ENCODE data around the gene TTN.

The TTN gene

DNA sequence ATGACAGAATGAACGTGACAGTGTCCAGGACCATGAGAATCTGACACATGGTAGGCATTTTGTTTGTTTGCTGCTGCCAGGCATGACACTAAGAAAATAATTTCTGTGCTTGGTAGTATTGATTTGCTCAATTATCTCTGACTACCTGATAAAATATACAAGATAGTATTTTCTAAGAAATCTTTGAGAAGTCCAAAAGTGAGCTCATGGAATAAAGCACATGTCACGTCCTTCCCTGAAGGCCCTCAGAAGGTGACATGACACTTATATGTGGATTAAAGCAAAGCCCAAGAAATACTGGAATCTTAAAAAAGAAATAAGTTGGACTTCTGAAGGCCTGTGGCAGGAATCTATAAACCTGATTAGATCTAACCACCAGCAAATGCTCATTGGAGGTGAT, 3.8 kb upstream of the TTN start:
- Histone ChIP-seq H3K27me3 (ENCODE audit: control insufficient read depth in 1 of 2, insufficient read depth in 2 of 2, low read length in 2 of 2) (no peaks in the 10 kb centered on the region), H3K9me3 (ENCODE audit: low read length) (no peaks in the 10 kb centered on the region), H3K4me1 (ENCODE audit: insufficient read depth, low read length) (no peaks in the 10 kb centered on the region), H3K9ac (ENCODE audit: low read length) (no peak overlapping the region), H3K27ac (ENCODE audit: low read depth, low read length) (no peak overlapping the region), H3K4me3 (ENCODE audit: low read depth in 1 of 2, low read length in 2 of 2) (no peak overlapping the region), H3K36me3 (ENCODE audit: insufficient read depth, low read length) (no peaks in the 10 kb centered on the region)

DNA sequence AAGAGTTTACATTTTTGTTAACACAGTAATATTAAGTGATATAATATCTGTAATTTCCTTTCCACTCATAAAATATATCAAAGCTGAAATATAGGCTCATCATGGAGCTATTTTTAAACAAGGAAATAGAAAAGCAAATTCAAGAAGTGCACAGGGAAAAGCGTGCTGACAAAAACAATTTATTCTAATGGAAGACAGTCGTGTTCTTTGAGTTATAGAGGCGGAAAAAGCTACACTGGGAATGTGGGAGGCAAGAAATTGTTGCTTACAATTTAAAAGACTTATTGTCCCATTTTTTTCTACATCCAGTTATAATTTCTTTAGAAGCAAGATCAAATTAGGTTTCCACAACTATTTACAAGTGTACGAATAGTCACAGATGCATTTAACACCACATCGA, 3.2 kb upstream of the TTN start:
- H3K27ac ChIP-seq (ENCODE audit: low read depth, low read length), result no peak overlapping the region
- no peaks in the 10 kb centered on the region for H3K27me3 ChIP-seq (ENCODE audit: control insufficient read depth in 1 of 2, insufficient read depth in 2 of 2, low read length in 2 of 2)
- no peaks in the 10 kb centered on the region for H3K9me3 ChIP-seq (ENCODE audit: low read length)
- no peaks in the 10 kb centered on the region for H3K36me3 ChIP-seq (ENCODE audit: insufficient read depth, low read length)
- H3K4me3 ChIP-seq (ENCODE audit: low read depth in 1 of 2, low read length in 2 of 2), result no peak overlapping the region
- no peaks in the 10 kb centered on the region for H3K4me1 ChIP-seq (ENCODE audit: insufficient read depth, low read length)
- no peak overlapping the region for H3K9ac ChIP-seq (ENCODE audit: low read length)

DNA sequence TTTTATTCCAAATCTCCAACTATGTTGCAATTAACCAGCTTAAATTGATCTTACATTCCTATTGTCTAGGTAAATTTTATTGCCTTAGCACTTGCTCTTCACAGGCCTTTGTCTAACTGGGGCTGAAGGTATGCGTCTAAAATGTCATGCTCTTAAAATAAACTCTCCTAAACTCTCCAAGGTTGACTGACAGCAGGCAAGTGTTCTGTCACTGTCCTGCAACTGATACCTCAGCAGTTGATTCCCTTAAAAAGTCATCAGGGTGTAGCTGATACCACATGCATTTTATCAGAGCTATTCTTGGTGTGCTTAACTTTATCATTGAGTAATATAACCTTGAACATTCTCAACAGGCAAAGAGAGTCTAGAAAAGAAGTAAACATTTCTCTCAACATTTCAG, 680 bp downstream of the TTN start:
- H3K27me3 ChIP-seq (ENCODE audit: control insufficient read depth in 1 of 2, insufficient read depth in 2 of 2, low read length in 2 of 2), result no peaks in the 10 kb centered on the region
- no peak overlapping the region for H3K9ac ChIP-seq (ENCODE audit: low read length)
- no peaks in the 10 kb centered on the region for H3K36me3 ChIP-seq (ENCODE audit: insufficient read depth, low read length)
- no peaks in the 10 kb centered on the region for H3K9me3 ChIP-seq (ENCODE audit: low read length)
- no peak overlapping the region for H3K4me3 ChIP-seq (ENCODE audit: low read depth in 1 of 2, low read length in 2 of 2)
- H3K4me1 ChIP-seq (ENCODE audit: insufficient read depth, low read length), result no peaks in the 10 kb centered on the region
- H3K27ac ChIP-seq (ENCODE audit: low read depth, low read length), result no peak overlapping the region

DNA sequence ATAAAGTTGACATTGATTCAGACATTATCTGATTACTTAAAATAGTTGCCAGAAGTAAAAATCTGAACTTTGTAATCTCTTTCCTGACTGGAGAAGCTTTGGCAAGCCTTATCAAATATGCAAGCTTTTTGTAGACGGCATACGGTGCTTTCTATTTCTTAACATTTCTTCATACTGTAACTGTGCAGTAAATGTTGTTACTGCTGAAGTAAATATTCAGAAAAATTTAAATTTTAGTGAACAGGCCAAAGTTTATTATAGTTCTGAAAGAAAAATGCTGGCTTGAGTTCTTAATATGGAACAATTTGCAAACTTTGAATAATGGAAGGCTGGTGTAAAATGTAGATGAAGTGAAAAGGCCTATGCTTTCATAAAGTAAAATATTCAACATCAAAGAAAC, 1.8 kb downstream of the TTN start:
- H3K27me3 ChIP-seq (ENCODE audit: control insufficient read depth in 1 of 2, insufficient read depth in 2 of 2, low read length in 2 of 2), result no peaks in the 10 kb centered on the region
- H3K36me3 ChIP-seq (ENCODE audit: insufficient read depth, low read length), result no peaks in the 10 kb centered on the region
- H3K4me1 ChIP-seq (ENCODE audit: insufficient read depth, low read length), result no peaks in the 10 kb centered on the region
- no peaks in the 10 kb centered on the region for H3K9me3 ChIP-seq (ENCODE audit: low read length)
- no peak overlapping the region for H3K4me3 ChIP-seq (ENCODE audit: low read depth in 1 of 2, low read length in 2 of 2)
- H3K27ac ChIP-seq (ENCODE audit: low read depth, low read length), result no peak overlapping the region
- no peak overlapping the region for H3K9ac ChIP-seq (ENCODE audit: low read length)

DNA sequence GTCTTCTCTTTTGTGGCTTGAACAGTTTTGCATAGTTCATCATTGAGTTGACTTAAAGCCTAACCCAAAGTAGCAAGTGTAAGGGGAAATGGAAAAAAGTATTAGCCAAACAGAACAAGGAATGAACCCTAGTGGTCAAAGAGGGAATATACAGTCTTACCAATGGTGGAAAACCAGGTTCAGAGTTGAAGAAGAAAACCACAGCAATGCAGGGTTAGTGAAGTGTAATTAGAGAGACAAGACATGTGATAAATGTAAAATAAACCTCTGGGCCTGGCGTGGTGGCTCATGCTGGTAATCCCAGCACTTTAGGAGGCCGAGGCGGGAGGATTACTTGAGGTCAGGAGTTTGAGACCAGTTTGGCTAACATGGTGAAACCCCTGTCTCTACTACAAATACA, 2.4 kb downstream of the TTN start:
- Histone ChIP-seq H3K4me1 (ENCODE audit: insufficient read depth, low read length) (no peaks in the 10 kb centered on the region), H3K9ac (ENCODE audit: low read length) (no peak overlapping the region), H3K36me3 (ENCODE audit: insufficient read depth, low read length) (no peaks in the 10 kb centered on the region), H3K9me3 (ENCODE audit: low read length) (no peaks in the 10 kb centered on the region), H3K27ac (ENCODE audit: low read depth, low read length) (no peak overlapping the region), H3K4me3 (ENCODE audit: low read depth in 1 of 2, low read length in 2 of 2) (no peak overlapping the region), H3K27me3 (ENCODE audit: control insufficient read depth in 1 of 2, insufficient read depth in 2 of 2, low read length in 2 of 2) (no peaks in the 10 kb centered on the region)

DNA sequence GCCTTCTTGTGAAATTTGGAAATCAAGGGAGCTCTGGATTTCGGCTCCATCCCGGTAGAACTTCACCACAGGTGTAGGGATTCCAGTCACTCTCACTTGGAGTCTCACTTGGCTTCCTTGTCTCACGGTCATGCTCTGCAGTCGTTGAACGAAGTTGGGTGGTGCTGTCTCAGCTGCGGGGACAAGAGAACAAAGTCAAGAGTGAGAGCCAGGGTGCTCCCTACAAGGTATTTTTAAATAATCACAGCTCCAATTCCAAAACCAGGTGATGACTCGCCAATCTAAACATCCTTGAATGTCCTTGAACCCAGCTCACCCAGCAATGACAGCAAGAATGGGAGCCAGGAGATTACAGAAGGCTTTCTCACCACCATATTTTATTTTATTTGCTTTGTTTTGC, 6.7 kb downstream of the TTN start:
- H3K4me3 ChIP-seq (ENCODE audit: low read depth in 1 of 2, low read length in 2 of 2), result no peak overlapping the region

DNA sequence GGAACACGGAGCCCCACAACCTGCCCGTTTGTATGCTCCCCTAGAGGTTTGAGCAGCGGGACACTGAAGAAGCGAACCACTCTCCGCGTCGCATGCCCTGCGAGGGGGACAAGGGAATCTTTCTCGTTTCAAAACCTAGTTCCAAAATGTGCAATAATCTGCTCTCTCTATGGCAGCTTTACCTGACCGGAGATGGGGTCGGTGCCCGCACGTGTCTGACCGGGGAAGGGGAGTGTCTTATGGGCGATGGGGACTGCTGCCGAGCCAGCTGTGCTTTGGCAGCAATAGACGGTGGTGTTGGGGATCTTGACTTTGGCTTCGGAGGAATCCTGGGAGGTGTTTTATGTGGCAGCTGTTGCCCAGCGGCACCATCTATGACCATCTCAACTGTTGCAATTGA, 7.9 kb downstream of the TTN start:
- no peak overlapping the region for H3K9ac ChIP-seq (ENCODE audit: low read length)
- H3K4me3 ChIP-seq (ENCODE audit: low read depth in 1 of 2, low read length in 2 of 2), result no peak overlapping the region
- H3K36me3 ChIP-seq (ENCODE audit: insufficient read depth, low read length), result no peaks in the 10 kb centered on the region
- no peak overlapping the region for H3K27ac ChIP-seq (ENCODE audit: low read depth, low read length)
- H3K27me3 ChIP-seq (ENCODE audit: control insufficient read depth in 1 of 2, insufficient read depth in 2 of 2, low read length in 2 of 2), result no peaks in the 10 kb centered on the region
- H3K4me1 ChIP-seq (ENCODE audit: insufficient read depth, low read length), result no peaks in the 10 kb centered on the region
- H3K9me3 ChIP-seq (ENCODE audit: low read length), result no peaks in the 10 kb centered on the region

More for the DNA sequence above, 6.7 kb downstream of the TTN start:
- H3K4me1 ChIP-seq (ENCODE audit: insufficient read depth, low read length), result no peaks in the 10 kb centered on the region
- no peak overlapping the region for H3K9ac ChIP-seq (ENCODE audit: low read length)
- no peaks in the 10 kb centered on the region for H3K36me3 ChIP-seq (ENCODE audit: insufficient read depth, low read length)
- no peaks in the 10 kb centered on the region for H3K27me3 ChIP-seq (ENCODE audit: control insufficient read depth in 1 of 2, insufficient read depth in 2 of 2, low read length in 2 of 2)
- H3K27ac ChIP-seq (ENCODE audit: low read depth, low read length), result no peak overlapping the region
- H3K9me3 ChIP-seq (ENCODE audit: low read length), result no peaks in the 10 kb centered on the region

DNA sequence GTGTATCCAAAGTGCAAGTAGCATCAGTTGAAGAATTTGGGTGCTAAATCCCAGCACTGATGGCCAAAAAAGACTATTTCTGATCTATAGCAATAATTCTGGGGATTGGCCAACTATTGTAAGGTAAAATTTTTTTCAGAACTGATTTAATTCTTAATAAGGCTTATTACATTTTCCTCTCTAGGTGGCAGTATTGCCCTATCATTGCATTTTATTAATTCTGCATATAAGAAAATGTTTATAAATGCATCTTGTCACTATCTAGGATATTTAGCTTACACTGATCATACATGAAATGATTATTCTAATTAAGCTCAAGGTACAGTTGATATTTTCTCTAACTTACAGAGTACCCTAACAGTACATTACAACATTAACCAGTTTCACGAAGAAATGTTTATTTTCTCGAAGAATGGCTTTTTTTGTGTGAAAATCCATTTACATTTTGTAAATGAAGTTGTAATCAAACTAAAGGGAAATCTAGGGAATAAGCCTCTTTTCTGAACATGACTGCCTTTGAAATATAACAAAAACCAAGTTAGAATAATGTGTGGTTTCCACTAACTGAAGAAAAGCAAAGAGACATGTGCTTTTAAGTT, 11.0 kb downstream of the TTN start:
- Histone ChIP-seq H3K4me1 (ENCODE audit: insufficient read depth, low read length) (no peaks in the 10 kb centered on the region), H3K9me3 (ENCODE audit: low read length) (no peaks in the 10 kb centered on the region), H3K27me3 (ENCODE audit: control insufficient read depth in 1 of 2, insufficient read depth in 2 of 2, low read length in 2 of 2) (no peaks in the 10 kb centered on the region), H3K9ac (ENCODE audit: low read length) (no peak overlapping the region), H3K36me3 (ENCODE audit: insufficient read depth, low read length) (no peaks in the 10 kb centered on the region), H3K27ac (ENCODE audit: low read depth, low read length) (no peak overlapping the region), H3K4me3 (ENCODE audit: low read depth in 1 of 2, low read length in 2 of 2) (no peak overlapping the region)

DNA sequence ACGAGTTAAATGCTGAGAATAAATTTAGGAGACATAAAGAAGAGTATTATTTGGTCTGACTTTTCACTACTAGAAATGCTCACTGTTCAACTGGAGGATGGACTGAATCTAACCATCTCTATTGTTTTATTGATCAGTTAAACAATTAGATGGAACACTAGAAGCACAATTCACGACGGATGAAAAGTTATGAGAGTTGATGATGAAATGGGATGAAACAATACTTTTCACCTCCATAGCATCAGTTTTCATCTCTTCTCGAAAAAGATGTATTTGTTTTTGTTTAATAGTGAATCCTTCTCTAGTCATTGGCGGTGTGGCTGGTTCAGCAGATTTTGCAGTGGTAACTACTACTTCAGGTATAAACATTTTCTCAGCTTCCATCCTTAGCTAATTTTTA, 19.3 kb downstream of the TTN start:
- no peaks in the 10 kb centered on the region for H3K9me3 ChIP-seq (ENCODE audit: low read length)
- H3K27ac ChIP-seq (ENCODE audit: low read depth, low read length), result no peak overlapping the region
- no peak overlapping the region for H3K9ac ChIP-seq (ENCODE audit: low read length)
- H3K27me3 ChIP-seq (ENCODE audit: control insufficient read depth in 1 of 2, insufficient read depth in 2 of 2, low read length in 2 of 2), result no peaks in the 10 kb centered on the region
- no peaks in the 10 kb centered on the region for H3K36me3 ChIP-seq (ENCODE audit: insufficient read depth, low read length)
- H3K4me1 ChIP-seq (ENCODE audit: insufficient read depth, low read length), result no peaks in the 10 kb centered on the region
- H3K4me3 ChIP-seq (ENCODE audit: low read depth in 1 of 2, low read length in 2 of 2), result no peak overlapping the region

DNA sequence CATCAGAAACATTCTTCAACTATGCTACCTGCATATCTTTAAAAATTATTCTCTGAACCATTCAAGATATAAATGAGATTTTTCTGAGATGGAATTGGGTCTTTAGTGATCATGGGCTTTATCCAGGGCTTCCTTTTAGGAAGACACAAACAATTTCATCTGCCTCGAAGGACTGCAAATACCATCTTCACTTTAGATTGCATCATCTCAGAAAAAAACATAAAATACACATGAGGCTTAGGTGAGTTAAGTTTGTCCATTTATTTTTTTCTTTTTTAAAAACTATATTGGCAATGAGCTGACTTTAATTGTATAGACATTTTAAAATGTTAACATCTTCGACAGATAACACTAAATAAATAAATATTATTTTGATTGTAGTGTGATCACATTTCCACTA, 20.1 kb downstream of the TTN start:
- H3K36me3 ChIP-seq (ENCODE audit: insufficient read depth, low read length), result no peaks in the 10 kb centered on the region
- no peaks in the 10 kb centered on the region for H3K27me3 ChIP-seq (ENCODE audit: control insufficient read depth in 1 of 2, insufficient read depth in 2 of 2, low read length in 2 of 2)
- no peak overlapping the region for H3K27ac ChIP-seq (ENCODE audit: low read depth, low read length)
- no peak overlapping the region for H3K4me3 ChIP-seq (ENCODE audit: low read depth in 1 of 2, low read length in 2 of 2)
- no peaks in the 10 kb centered on the region for H3K9me3 ChIP-seq (ENCODE audit: low read length)
- H3K4me1 ChIP-seq (ENCODE audit: insufficient read depth, low read length), result no peaks in the 10 kb centered on the region
- no peak overlapping the region for H3K9ac ChIP-seq (ENCODE audit: low read length)

DNA sequence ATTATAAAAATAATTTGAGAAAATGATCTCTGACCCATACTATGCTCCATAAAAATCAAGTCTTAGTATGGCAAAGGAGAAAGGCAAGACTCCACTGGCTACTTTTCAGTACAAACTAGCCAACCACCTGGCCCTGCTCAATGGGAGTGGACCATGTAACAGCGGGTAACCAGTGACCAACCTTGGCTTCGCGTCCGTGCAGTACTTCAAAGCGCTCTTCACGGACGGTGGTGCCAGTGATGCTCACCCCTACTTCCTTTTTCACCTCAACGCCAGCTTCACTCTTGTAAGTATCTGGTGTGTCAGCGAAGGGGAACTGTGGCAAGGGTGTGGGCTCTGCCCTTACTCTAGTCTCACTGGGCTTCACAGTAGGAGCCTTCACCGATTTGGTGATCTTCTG, 23.3 kb downstream of the TTN start:
- Histone ChIP-seq H3K9me3 (ENCODE audit: low read length) (no peaks in the 10 kb centered on the region), H3K4me3 (ENCODE audit: low read depth in 1 of 2, low read length in 2 of 2) (no peak overlapping the region), H3K4me1 (ENCODE audit: insufficient read depth, low read length) (no peaks in the 10 kb centered on the region), H3K36me3 (ENCODE audit: insufficient read depth, low read length) (no peaks in the 10 kb centered on the region), H3K27ac (ENCODE audit: low read depth, low read length) (no peak overlapping the region), H3K27me3 (ENCODE audit: control insufficient read depth in 1 of 2, insufficient read depth in 2 of 2, low read length in 2 of 2) (no peaks in the 10 kb centered on the region), H3K9ac (ENCODE audit: low read length) (no peak overlapping the region)

DNA sequence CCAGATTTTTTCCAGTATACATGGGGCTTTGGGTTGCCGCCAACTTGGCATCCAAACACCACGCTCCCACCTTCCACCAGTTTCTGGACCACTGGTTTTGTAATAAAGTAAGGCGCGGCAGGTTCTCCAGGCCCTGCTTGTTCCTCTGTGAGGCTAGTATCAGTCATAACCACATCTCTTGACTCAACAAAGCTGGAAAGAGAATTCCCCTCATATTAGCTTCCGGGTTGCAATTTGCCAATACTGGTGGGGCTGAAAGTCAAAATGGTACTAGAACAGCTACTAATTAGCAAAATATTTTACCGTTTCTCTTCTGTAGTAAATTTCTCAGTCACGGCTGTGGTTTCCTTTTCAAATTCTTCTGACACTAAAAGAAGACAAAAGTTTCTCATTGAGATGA, 25.0 kb downstream of the TTN start:
- no peak overlapping the region for H3K9ac ChIP-seq (ENCODE audit: low read length)
- no peaks in the 10 kb centered on the region for H3K9me3 ChIP-seq (ENCODE audit: low read length)
- no peaks in the 10 kb centered on the region for H3K27me3 ChIP-seq (ENCODE audit: control insufficient read depth in 1 of 2, insufficient read depth in 2 of 2, low read length in 2 of 2)
- no peak overlapping the region for H3K4me3 ChIP-seq (ENCODE audit: low read depth in 1 of 2, low read length in 2 of 2)
- H3K36me3 ChIP-seq (ENCODE audit: insufficient read depth, low read length), result no peaks in the 10 kb centered on the region
- no peak overlapping the region for H3K27ac ChIP-seq (ENCODE audit: low read depth, low read length)
- no peaks in the 10 kb centered on the region for H3K4me1 ChIP-seq (ENCODE audit: insufficient read depth, low read length)
